Liver (tissue), 9 donors: Measurements from ENCODE around the gene FPR1. TPM values are rescaled to one million over a fixed set of nuclear protein-coding genes. Genes with fewer than 3 reads are reported as not detected.
A peak's percentile ranks its signal among the peaks of the same experiment; 100 is the strongest.

Experiments
- DNase-seq: peaks from one replicate; pipeline ENCODE4 v3.0.0-alpha.2; 2017; ENCODE audit warnings: low spot score
- H3K27ac ChIP-seq, 2 donors: one replicate each; pipeline ENCODE4 v1.7.0; 2013; ENCODE audit warnings: inconsistent platforms in 2 of 2, low read length in 2 of 2, control low read depth in 1 of 2, low read depth in 1 of 2, mild to moderate bottlenecking in 1 of 2
- H3K27me3 ChIP-seq, 4 donors: one replicate each; pipeline versions ENCODE4 v1.6.1 to v1.7.0; 2013; ENCODE audit warnings: low read length in 3 of 4, inconsistent platforms in 1 of 4, mild to moderate bottlenecking in 1 of 4, moderate library complexity in 1 of 4; ENCODE audit not compliant: control insufficient read depth in 4 of 4, insufficient read depth in 4 of 4
- H3K36me3 ChIP-seq, 4 donors: one replicate each; pipeline versions ENCODE4 v1.6.1 to v1.7.0; 2013; ENCODE audit warnings: low read length in 3 of 4, mild to moderate bottlenecking in 3 of 4, low read depth in 1 of 4, moderate library complexity in 1 of 4; ENCODE audit not compliant: control insufficient read depth in 4 of 4, insufficient read depth in 3 of 4
- H3K4me1 ChIP-seq, 4 donors: one replicate each; pipeline versions ENCODE4 v1.6.1 to v1.7.0; 2013; ENCODE audit warnings: low read length in 3 of 4, mild to moderate bottlenecking in 3 of 4, moderate library complexity in 1 of 4; ENCODE audit not compliant: control insufficient read depth in 4 of 4, insufficient read depth in 4 of 4
- H3K4me3 ChIP-seq, 3 donors: one replicate each; pipeline versions ENCODE4 v1.6.1 to v1.7.0; 2013; ENCODE audit warnings: low read length in 3 of 3, control low read depth in 1 of 3, low read depth in 1 of 3, mild to moderate bottlenecking in 1 of 3
- H3K9ac ChIP-seq, 2 donors: one replicate each; pipeline ENCODE4 v1.7.0; 2013; ENCODE audit warnings: low read length in 2 of 2, mild to moderate bottlenecking in 2 of 2, moderate library complexity in 2 of 2, control low read depth in 1 of 2, low read depth in 1 of 2
- H3K9me3 ChIP-seq, 4 donors: one replicate each; pipeline versions ENCODE4 v1.6.1 to v1.7.0; 2013; ENCODE audit warnings: low read length in 3 of 4; ENCODE audit not compliant: control insufficient read depth in 4 of 4
- CTCF ChIP-seq: fragments of 150-350 bp; IDR thresholded peaks from 2 replicates; pipeline ENCODE4 v1.5.1; 2017; ENCODE audit warnings: improper control_type of control experiment, low read depth, low read length; ENCODE audit not compliant: missing input control
- FOXA1 ChIP-seq: IDR thresholded peaks from 2 replicates; pipeline ENCODE4 v1.6.1; 2016; ENCODE audit warnings: antibody characterized with exemption
- GABPA ChIP-seq, 2 donors: IDR thresholded peaks in 1 of 2; conservative IDR thresholded peaks in 1 of 2; 2 replicates each; pipeline ENCODE4 v1.6.1; 2016; ENCODE audit warnings: antibody characterized with exemption in 2 of 2, mild to moderate bottlenecking in 1 of 2, moderate library complexity in 1 of 2
- HNF4A ChIP-seq, 2 donors: conservative IDR thresholded peaks; 2 replicates each; pipeline ENCODE4 v1.6.1; 2016; ENCODE audit warnings: antibody characterized with exemption in 2 of 2, mild to moderate bottlenecking in 2 of 2
- HNF4G ChIP-seq: IDR thresholded peaks from 2 replicates; pipeline ENCODE4 v1.6.1; 2016; ENCODE audit warnings: antibody characterized with exemption
- MAX ChIP-seq: IDR thresholded peaks from 2 replicates; pipeline ENCODE4 v1.6.1; 2016; ENCODE audit warnings: antibody characterized with exemption
- NR2F2 ChIP-seq: IDR thresholded peaks from 2 replicates; pipeline ENCODE4 v1.6.1; 2016; ENCODE audit warnings: antibody characterized with exemption
- RAD21 ChIP-seq, 2 donors: IDR thresholded peaks; 2 replicates each; pipeline ENCODE4 v1.6.1; 2016; ENCODE audit warnings: antibody characterized with exemption in 2 of 2, mild to moderate bottlenecking in 2 of 2
- REST ChIP-seq: IDR thresholded peaks from 2 replicates; pipeline ENCODE4 v1.6.1; 2016; ENCODE audit warnings: antibody characterized with exemption, mild to moderate bottlenecking
- RXRA ChIP-seq, 2 donors: IDR thresholded peaks; 2 replicates each; pipeline ENCODE4 v1.6.1; 2017 to 2018; ENCODE audit warnings: antibody characterized with exemption in 2 of 2, mild to moderate bottlenecking in 1 of 2
- TAF1 ChIP-seq: conservative IDR thresholded peaks from 2 replicates; pipeline ENCODE4 v1.6.1; 2016; ENCODE audit warnings: antibody characterized with exemption, mild to moderate bottlenecking
- YY1 ChIP-seq: IDR thresholded peaks from 2 replicates; pipeline ENCODE4 v1.6.1; 2016; ENCODE audit warnings: antibody characterized with exemption, mild to moderate bottlenecking
- WGBS: extraction: QIAGEN DNeasy Blood & Tissue Kit; methylation state at CpG from one replicate; pipeline ENCODE4 v1.1.7; 2013; 5-methylcytosine and 5-hydroxymethylcytosine counted together
- polyA plus RNA-seq, 2 donors: library from polyadenylated mRNA; stranded (reverse) in 1 of 2; unstranded in 1 of 2; fragments of 200-250 nt in 1 of 2; fragments of >200 nt in 1 of 2; fragmentation: Nextera tagmentation in 1 of 2; extraction: Ambion mirVana in 1 of 2; gene quantifications; one replicate each; pipeline versions ENCODE4 v1.2.1 to v1.2.3, GENCODE V29; 2013 to 2015
- total RNA-seq, 2 donors: library from RNA; depleted of rRNA; stranded (reverse); fragments of >200 nt; gene quantifications; one replicate each; pipeline ENCODE4 v1.2.3, GENCODE V29; 2014
- donor health status: healthy.
- donor health status: healthy.
- donor health status: healthy.
- donor health status: healthy.
- donor health status: healthy.

Gene FPR1
- total and polyA plus RNA-seq, 4 donors: 2.7 to 17.0 (median 8.1) TPM

- TF ChIP-seq GABPA (IDR thresholded peaks at IDR 0.05 in 1 of 2, conservative IDR thresholded peaks at IDR 0.05 in 1 of 2) (no peak), MAX (no peak)
Observed at GRCh38 chr19:51714848-51715247, 36.8 kb downstream of the FPR1 start (continued).

GRCh38 chr19:51713319-51714285, 38.1 kb downstream of the FPR1 start:
- H3K36me3 ChIP-seq: no peaks in the 10 kb centered on the region
- no peak for DNase-seq
- WGBS: 93% methylated on average over 74 of the region's 74 CpGs

GRCh38 chr19:51712461-51713081, 39.1 kb downstream of the FPR1 start:
- Histone ChIP-seq H3K4me1 (no peaks in the 10 kb centered on the region), H3K27me3 (peaks cover 0 to 3% (median 1%) of the 10 kb centered on the region in 4 donors), H3K36me3 (no peaks in the 10 kb centered on the region), H3K9ac (no peak overlapping the region), H3K9me3 (peaks cover 0 to 5% (median under 1%) of the 10 kb centered on the region in 4 donors), H3K4me3 (no peak overlapping the region), H3K27ac (no peak overlapping the region)
- no peak for DNase-seq
- TF ChIP-seq NR2F2 (no peak), RAD21 (IDR thresholded peaks at IDR 0.05) (peak in 1 of 2 donors; percentile 24), CTCF (no peak)
- WGBS: 38% methylated on average over 9 of the region's 9 CpGs

More at GRCh38 chr19:51713319-51714285, 38.1 kb downstream of the FPR1 start:
- TF ChIP-seq HNF4G: no peak
- Histone ChIP-seq H3K4me3 (no peak overlapping the region), H3K9me3 (peaks cover 0 to 5% (median under 1%) of the 10 kb centered on the region in 4 donors), H3K9ac (no peak overlapping the region), H3K27me3 (peaks cover 0 to 3% (median 1%) of the 10 kb centered on the region in 4 donors), H3K27ac (no peak overlapping the region), H3K4me1 (no peaks in the 10 kb centered on the region)

GRCh38 chr19:51711702-51712101, 40.0 kb downstream of the FPR1 start:
- 88% methylated on average over 1 of the region's 1 CpG for WGBS
- Histone ChIP-seq H3K4me3 (no peak overlapping the region), H3K27ac (no peak overlapping the region), H3K4me1 (no peaks in the 10 kb centered on the region), H3K36me3 (no peaks in the 10 kb centered on the region), H3K27me3 (peaks cover 0 to 3% (median 0%) of the 10 kb centered on the region in 4 donors), H3K9me3 (peaks cover 0 to 5% (median under 1%) of the 10 kb centered on the region in 4 donors), H3K9ac (no peak overlapping the region)
- TF ChIP-seq HNF4A (conservative IDR thresholded peaks at IDR 0.05): no peak
- no peak for TF ChIP-seq FOXA1
- TF ChIP-seq RXRA (IDR thresholded peaks at IDR 0.05): no peak
- no peak for TF ChIP-seq MAX
- no peak for TF ChIP-seq REST
- TF ChIP-seq TAF1: no peak
- no peak for TF ChIP-seq RAD21 (IDR thresholded peaks at IDR 0.05)
- no peak for TF ChIP-seq YY1
- DNase-seq: no peak
